Fibroblast of the aortic adventitia (primary cell): ENCODE data around the gene ANKMY2. TPM values are rescaled to one million over a fixed set of nuclear protein-coding genes. Genes with fewer than 3 reads are reported as not detected.
A peak's percentile ranks its signal among the peaks of the same experiment; 100 is the strongest.

ENCODE experiments used
- DNase-seq: peaks from one replicate; pipeline ENCODE4 v3.0.0-alpha.2; 2010; ENCODE audit warnings: low read depth
- H3K4me3 ChIP-seq: 2 replicates; pipeline ENCODE4 v1.5.1; 2011; ENCODE audit warnings: low read depth, mild to moderate bottlenecking, control low read depth, low read length, moderate library complexity
- total RNA-seq: library from RNA; depleted of rRNA; stranded (reverse); fragments of >200 nt; gene quantifications from 2 replicates; pipeline ENCODE4 v1.2.3, GENCODE V29; 2012; ENCODE audit warnings: low replicate concordance
- TF ChIP-seq, protein P1 (sequence below): IDR thresholded peaks from 2 replicates; pipeline ENCODE4 v1.5.1; 2011; ENCODE audit warnings: mild to moderate bottlenecking, low read length, control low read depth, inconsistent platforms; ENCODE audit not compliant: insufficient read depth

Gene ANKMY2
- total RNA-seq, 1 donor, result 30.2 TPM

DNA sequence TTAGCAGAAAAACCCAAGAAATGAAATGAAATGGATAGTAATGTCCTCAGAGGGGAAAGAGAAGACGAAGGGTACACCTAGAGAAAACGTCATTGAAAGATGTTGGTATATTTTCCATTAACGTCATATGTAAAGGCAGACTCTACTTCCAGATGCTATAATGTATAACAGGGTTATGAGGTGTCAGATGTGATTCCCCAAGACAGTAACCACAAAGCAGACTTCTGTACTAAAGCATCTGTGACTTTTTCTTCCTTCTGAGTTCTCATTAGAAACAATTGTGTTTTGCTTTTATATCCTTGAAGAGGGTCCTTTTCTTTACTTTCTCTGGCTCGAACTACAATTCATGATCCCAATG, 81.6 kb downstream of the ANKMY2 start:
- TF ChIP-seq, protein P1, sequence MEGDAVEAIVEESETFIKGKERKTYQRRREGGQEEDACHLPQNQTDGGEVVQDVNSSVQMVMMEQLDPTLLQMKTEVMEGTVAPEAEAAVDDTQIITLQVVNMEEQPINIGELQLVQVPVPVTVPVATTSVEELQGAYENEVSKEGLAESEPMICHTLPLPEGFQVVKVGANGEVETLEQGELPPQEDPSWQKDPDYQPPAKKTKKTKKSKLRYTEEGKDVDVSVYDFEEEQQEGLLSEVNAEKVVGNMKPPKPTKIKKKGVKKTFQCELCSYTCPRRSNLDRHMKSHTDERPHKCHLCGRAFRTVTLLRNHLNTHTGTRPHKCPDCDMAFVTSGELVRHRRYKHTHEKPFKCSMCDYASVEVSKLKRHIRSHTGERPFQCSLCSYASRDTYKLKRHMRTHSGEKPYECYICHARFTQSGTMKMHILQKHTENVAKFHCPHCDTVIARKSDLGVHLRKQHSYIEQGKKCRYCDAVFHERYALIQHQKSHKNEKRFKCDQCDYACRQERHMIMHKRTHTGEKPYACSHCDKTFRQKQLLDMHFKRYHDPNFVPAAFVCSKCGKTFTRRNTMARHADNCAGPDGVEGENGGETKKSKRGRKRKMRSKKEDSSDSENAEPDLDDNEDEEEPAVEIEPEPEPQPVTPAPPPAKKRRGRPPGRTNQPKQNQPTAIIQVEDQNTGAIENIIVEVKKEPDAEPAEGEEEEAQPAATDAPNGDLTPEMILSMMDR, result no peak
- no peak for DNase-seq
- no peak overlapping the region for H3K4me3 ChIP-seq

- no peak overlapping the region for H3K4me3 ChIP-seq
- TF ChIP-seq, protein P1, result no peak
- DNase-seq, result peak; percentile 12
These were observed 82.1 kb downstream of the ANKMY2 start for GRCh38 chr7:16563281-16564022.

DNA sequence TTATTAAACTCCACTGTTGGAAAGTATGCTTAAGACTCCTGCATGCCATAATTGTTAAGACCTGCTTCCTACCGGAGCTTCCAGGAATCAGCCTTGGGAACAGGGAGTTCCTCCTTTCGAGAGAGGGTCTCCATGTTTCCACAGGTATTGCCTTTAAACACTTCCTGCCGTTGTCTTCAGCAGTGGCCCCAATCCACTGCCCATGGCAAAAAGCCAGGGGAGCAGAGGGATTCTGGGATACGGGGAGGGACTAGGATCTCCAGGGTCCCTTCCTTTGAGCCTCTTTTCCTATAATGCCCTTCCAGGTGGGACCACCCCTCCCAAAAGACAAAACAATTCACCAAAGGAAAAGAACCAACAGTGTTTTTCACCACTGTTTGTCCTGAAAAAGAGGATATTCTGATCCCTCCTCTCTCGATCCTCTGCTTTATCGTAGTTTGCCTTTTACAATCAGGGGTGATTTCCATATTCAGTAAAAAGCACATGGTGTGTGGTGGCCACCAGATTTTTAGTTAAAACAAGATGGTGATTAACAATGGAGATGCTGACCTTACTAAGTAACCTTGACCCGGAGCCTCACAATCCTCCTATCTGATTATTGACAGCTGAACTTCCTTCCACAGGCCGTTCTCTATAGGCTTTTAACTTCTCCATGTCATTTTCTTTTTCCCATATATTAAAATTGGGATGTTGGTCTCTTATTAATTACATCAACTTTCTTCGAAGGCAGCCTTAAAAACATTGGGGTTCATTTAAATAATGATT, 82.9 kb downstream of the ANKMY2 start:
- H3K4me3 ChIP-seq, result no peak overlapping the region
- no peak for DNase-seq
- TF ChIP-seq, protein P1, result no peak

GRCh38 chr7:16561943-16562342, 83.6 kb downstream of the ANKMY2 start:
- TF ChIP-seq, protein P1, result no peak

GRCh38 chr7:16559497-16560179, 85.9 kb downstream of the ANKMY2 start:
- TF ChIP-seq, protein P1, result no peak
- no peak for DNase-seq
- H3K4me3 ChIP-seq, result no peak overlapping the region

More at GRCh38 chr7:16561943-16562342, 83.6 kb downstream of the ANKMY2 start:
- no peak for DNase-seq
- no peak overlapping the region for H3K4me3 ChIP-seq

GRCh38 chr7:16558761-16559302, 86.7 kb downstream of the ANKMY2 start:
- no peak for DNase-seq
- TF ChIP-seq, protein P1, result no peak
- no peak overlapping the region for H3K4me3 ChIP-seq
